ENCODE data around the gene LCN12.

GRCh38 chr9:136955202-136955942 is 3.3 kb downstream of the LCN12 start:
- TF ChIP-seq CTCF (IDR thresholded peaks at IDR 0.05; ENCODE audit: low read depth, low read length) (no peak), POLR2A (IDR thresholded peaks at IDR 0.05; ENCODE audit: extremely low read depth, insufficient read length) (no peak)

Measured in NB4 (cell line).